SK-N-MC (cell line): ENCODE data around the gene DMGDH.

Experiments
- EZH2 ChIP-seq: fragments of 200-600 bp; sonication (generic); IDR thresholded peaks from one replicate; pipeline ENCODE4 v1.6.1; 2017; ENCODE audit warnings: antibody characterized with exemption
- FOXP2 ChIP-seq: optimal IDR thresholded peaks from 2 replicates; pipeline ENCODE3; 2011; ENCODE audit warnings: mild to moderate bottlenecking, moderate library complexity; ENCODE audit not compliant: insufficient read depth; ENCODE audit errors: extremely low read length, control extremely low read depth
- POLR2AphosphoS5 ChIP-seq: IDR thresholded peaks from 2 replicates; pipeline ENCODE4 v1.6.1; 2012; ENCODE audit warnings: mild to moderate bottlenecking, low read depth, low read length, borderline replicate concordance

GRCh38 chr5:79056847-79057246 is 12.6 kb downstream of the DMGDH start:
- TF ChIP-seq EZH2 (no peak), POLR2AphosphoS5 (no peak), FOXP2 (no peak)
